Stomach (tissue), 9 donors: ENCODE measurements around the gene DNAH17. TPM values are rescaled to one million over a fixed set of nuclear protein-coding genes. Genes with fewer than 3 reads are reported as not detected.

Experiments used
- DNase-seq, 2 donors: peaks; one replicate each; pipeline versions ENCODE4 v3.0.0 to v3.0.0-alpha.2; 2013 to 2019
- H3K27ac ChIP-seq, 5 donors: fragments of 200-600 bp in 4 of 5; sonication (generic) in 4 of 5; one replicate each; pipeline ENCODE4 v1.5.1; 2013 to 2019; ENCODE audit warnings: mild to moderate bottlenecking in 1 of 5, moderate library complexity in 1 of 5
- H3K27me3 ChIP-seq, 3 donors: fragments of 200-600 bp; sonication (generic); one replicate each; pipeline ENCODE4 v1.5.1; 2017 to 2019; ENCODE audit warnings: mixed run types in 1 of 3
- H3K36me3 ChIP-seq, 4 donors: fragments of 200-600 bp; sonication (generic); 1 replicate in 3 of 4; 2 replicates in 1 of 4; pipeline ENCODE4 v1.5.1; 2016 to 2019
- H3K4me1 ChIP-seq, 4 donors: fragments of 200-600 bp; sonication (generic); one replicate each; pipeline ENCODE4 v1.5.1; 2016 to 2019
- H3K4me3 ChIP-seq, 4 donors: fragments of 200-600 bp; sonication (generic) in 3 of 4; one replicate each; pipeline ENCODE4 v1.5.1; 2016 to 2019; ENCODE audit warnings: mild to moderate bottlenecking in 1 of 4
- H3K9me3 ChIP-seq, 4 donors: fragments of 200-600 bp; sonication (generic); one replicate each; pipeline ENCODE4 v1.5.1; 2016 to 2019
- EP300 ChIP-seq: sonication (generic); formaldehyde crosslinking; IDR thresholded peaks from one replicate; pipeline ENCODE4 v1.6.1; 2017; ENCODE audit warnings: antibody characterized with exemption
- POLR2A ChIP-seq, 4 donors: fragments of 450-650 bp; IDR thresholded peaks; one replicate each; pipeline ENCODE4 v1.6.1; 2016; ENCODE audit warnings: antibody characterized with exemption in 4 of 4, control low read depth in 2 of 4, mild to moderate bottlenecking in 1 of 4, moderate library complexity in 1 of 4
- POLR2AphosphoS5 ChIP-seq, 3 donors: sonication (generic); formaldehyde crosslinking; IDR thresholded peaks; one replicate each; pipeline ENCODE4 v1.6.1; 2016; ENCODE audit warnings: antibody characterized with exemption in 3 of 3
- WGBS, 5 donors: extraction: QIAGEN DNeasy Blood & Tissue Kit in 3 of 5; methylation state at CpG; one replicate each; pipeline versions ENCODE4 v1.1.5 to v1.1.7; 2013 to 2018; 5-methylcytosine and 5-hydroxymethylcytosine counted together
- intact Hi-C: fragments of 100-400 bp; cut with DNase I; formaldehyde crosslinking; loops from one replicate; pipeline ENCODE4 v1.15.1; 2023; ENCODE audit warnings: low total_unique reads
- polyA plus RNA-seq, 3 donors: library from polyadenylated mRNA; stranded (reverse); fragments of 200-250 nt; gene quantifications; one replicate each; pipeline ENCODE4 v1.2.3, GENCODE V29; 2013
- total RNA-seq, 5 donors: library from RNA; depleted of rRNA; stranded (reverse); fragments of >200 nt; gene quantifications; one replicate each; pipeline versions ENCODE4 v1.1.0 to v1.2.3, GENCODE V29; 2014 to 2016
- TF ChIP-seq, protein P1 (sequence below), 7 experiments: fragments of 450-650 bp in 4 of 7; fragments of 200-600 bp in 3 of 7; sonication (generic) in 3 of 7; IDR thresholded peaks; one replicate each; pipeline ENCODE4 v1.5.1; 2016 to 2019; ENCODE audit warnings: antibody characterized with exemption in 7 of 7, control low read depth in 2 of 7, mild to moderate bottlenecking in 1 of 7
- donor health status: healthy with polysubstance abuse.
- donor health status: Bipolar disorder and iron deficiency.
- donor health status: healthy.

DNAH17 gene
- total and polyA plus RNA-seq, 8 donors = 0.03 to 2.4 (median 0.45) TPM; not detected in 5

DNA sequence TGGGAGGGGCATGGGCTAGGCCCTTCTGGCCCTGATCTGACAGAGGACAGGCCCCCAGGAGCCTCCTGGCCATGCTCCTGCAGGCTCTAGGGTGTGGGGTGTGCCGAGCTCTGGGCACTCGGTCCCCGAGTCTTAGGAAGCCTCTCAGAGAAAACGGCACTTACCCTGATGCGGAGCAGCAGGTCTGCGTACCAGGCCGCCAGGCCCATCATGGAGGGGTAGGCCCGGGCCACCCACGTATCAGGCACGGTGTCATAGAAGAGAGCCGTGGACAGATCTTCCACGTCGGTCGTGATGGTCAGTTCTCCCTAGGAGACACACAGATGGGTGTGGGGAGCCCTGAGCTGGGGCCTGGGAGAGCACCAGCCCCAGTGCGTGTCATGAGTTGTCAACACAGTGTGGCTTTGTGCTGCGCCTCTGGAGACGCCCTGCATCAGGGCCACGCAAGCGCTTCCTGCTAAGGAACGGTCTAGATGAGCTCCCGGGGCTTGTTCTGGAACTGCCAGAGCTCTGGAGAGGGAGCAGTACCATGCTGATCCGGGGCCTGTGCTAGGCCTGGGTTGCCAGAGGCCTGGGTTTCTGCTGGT is 150.8 kb downstream of the DNAH17 start:
- H3K27me3 ChIP-seq = no peaks in the 10 kb centered on the region
- peaks cover 38 to 90% (median 82%) of the 10 kb centered on the region in 4 donors for H3K36me3 ChIP-seq
- no peak for TF ChIP-seq EP300
- TF ChIP-seq, protein P1, sequence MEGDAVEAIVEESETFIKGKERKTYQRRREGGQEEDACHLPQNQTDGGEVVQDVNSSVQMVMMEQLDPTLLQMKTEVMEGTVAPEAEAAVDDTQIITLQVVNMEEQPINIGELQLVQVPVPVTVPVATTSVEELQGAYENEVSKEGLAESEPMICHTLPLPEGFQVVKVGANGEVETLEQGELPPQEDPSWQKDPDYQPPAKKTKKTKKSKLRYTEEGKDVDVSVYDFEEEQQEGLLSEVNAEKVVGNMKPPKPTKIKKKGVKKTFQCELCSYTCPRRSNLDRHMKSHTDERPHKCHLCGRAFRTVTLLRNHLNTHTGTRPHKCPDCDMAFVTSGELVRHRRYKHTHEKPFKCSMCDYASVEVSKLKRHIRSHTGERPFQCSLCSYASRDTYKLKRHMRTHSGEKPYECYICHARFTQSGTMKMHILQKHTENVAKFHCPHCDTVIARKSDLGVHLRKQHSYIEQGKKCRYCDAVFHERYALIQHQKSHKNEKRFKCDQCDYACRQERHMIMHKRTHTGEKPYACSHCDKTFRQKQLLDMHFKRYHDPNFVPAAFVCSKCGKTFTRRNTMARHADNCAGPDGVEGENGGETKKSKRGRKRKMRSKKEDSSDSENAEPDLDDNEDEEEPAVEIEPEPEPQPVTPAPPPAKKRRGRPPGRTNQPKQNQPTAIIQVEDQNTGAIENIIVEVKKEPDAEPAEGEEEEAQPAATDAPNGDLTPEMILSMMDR (IDR thresholded peaks at IDR 0.05) = no peak
- TF ChIP-seq POLR2AphosphoS5 (IDR thresholded peaks at IDR 0.05) = no peak
- no peak for TF ChIP-seq POLR2A (IDR thresholded peaks at IDR 0.05)
- no peaks in the 10 kb centered on the region for H3K9me3 ChIP-seq
- intact Hi-C loops = loop anchor here (10.0 kb wide), 1 partner anchor 52 kb away; the partner anchor contains the start of gene PGS1
- no peak for DNase-seq
- H3K4me1 ChIP-seq = peaks cover 0 to 20% (median 6%) of the 10 kb centered on the region in 4 donors
- no peak overlapping the region for H3K4me3 ChIP-seq
- WGBS, 5 donors = 92 to 96% (median 94%) methylated on average over 12 to 22 of the region's 22 CpGs; no CpG with 5 or more reads in 1 of the 5 donors
- no peak overlapping the region for H3K27ac ChIP-seq

DNA sequence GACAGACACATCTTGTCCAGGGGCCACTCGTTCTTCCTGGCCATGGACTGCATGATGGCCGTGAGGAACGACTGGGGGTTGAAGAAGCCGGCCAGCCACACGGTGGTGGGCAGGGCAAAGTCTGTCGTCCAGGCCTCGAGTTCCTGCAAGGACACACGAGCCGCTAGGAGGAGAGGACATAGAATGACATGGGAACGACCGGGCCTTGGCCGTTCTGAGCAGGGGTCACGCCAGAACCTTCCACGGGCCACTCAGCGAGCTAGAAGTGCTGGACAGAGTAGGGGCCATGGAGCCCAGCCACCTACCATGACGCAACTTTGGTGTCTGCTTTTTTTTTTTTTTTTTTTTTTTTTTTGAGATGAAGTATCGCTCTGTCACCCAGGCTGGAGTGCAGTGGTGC is 151.8 kb downstream of the DNAH17 start:
- WGBS, 5 donors = 85 to 91% (median 88%) methylated on average over 17 of the region's 17 CpGs
- Histone ChIP-seq H3K36me3 (peaks cover 38 to 98% (median 91%) of the 10 kb centered on the region in 4 donors), H3K4me1 (peaks cover 0 to 27% (median 6%) of the 10 kb centered on the region in 4 donors), H3K27ac (no peak overlapping the region), H3K9me3 (no peaks in the 10 kb centered on the region), H3K4me3 (no peak overlapping the region), H3K27me3 (no peaks in the 10 kb centered on the region)
- TF ChIP-seq POLR2A (IDR thresholded peaks at IDR 0.05) (no peak), POLR2AphosphoS5 (IDR thresholded peaks at IDR 0.05) (no peak), EP300 (no peak)
- TF ChIP-seq, protein P1 (IDR thresholded peaks at IDR 0.05) = no peak
- peak in 1 of 2 donors; percentile 3 for DNase-seq
- intact Hi-C loops = loop anchor here (10.0 kb wide), 1 partner anchor 51 kb away; the partner anchor contains the start of gene PGS1

DNA sequence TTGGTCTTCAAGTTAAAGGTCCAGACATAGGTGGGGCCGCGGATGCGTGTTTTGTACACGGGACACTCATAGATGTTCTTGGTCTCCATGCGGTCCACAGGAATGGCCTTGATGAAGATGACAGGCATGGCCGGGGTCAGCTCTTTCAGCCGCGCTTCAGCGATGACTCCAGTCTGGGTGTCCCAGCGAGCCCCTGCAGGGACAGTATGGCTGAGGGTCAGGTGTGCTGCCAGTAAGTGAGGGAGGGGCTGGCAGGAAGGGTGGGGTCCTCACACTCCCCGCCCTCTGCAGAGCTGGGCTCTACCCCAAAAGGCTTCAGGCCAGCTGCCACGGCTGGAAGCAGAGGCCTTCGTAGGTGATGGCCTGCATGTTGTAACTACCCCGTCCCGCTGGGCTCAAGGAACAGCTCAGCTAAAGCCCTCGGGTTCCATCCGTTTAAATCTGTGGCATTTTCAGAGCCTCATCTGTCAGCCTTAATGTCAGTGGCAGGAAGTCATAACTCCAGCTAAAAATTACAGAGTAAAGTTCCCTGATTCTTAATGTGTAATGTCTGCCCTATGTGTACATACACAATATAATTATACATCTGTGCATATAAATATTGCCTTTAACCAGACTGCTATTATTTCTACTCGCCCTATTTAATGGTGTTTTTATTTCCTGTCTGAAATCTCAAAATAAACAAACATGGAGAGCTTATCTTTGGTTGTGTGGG is 153.1 kb downstream of the DNAH17 start:
- Histone ChIP-seq H3K36me3 (peaks cover 48 to 98% (median 93%) of the 10 kb centered on the region in 4 donors), H3K27ac (no peak overlapping the region), H3K4me3 (no peak overlapping the region), H3K27me3 (no peaks in the 10 kb centered on the region), H3K9me3 (no peaks in the 10 kb centered on the region), H3K4me1 (peaks cover 0 to 41% (median 5%) of the 10 kb centered on the region in 4 donors)
- intact Hi-C loops = loop anchor here (5.0 to 10.0 kb wide), 2 partner anchors 49 to 137 kb away; partner anchors contain the start of gene PGS1
- TF ChIP-seq, protein P1 (IDR thresholded peaks at IDR 0.05) = no peak
- TF ChIP-seq POLR2AphosphoS5 (IDR thresholded peaks at IDR 0.05) (no peak), EP300 (no peak), POLR2A (IDR thresholded peaks at IDR 0.05) (no peak)
- DNase-seq = peak in 1 of 2 donors; percentile 7
- WGBS, 5 donors = 76 to 81% (median 79%) methylated on average over 18 of the region's 18 CpGs

DNA sequence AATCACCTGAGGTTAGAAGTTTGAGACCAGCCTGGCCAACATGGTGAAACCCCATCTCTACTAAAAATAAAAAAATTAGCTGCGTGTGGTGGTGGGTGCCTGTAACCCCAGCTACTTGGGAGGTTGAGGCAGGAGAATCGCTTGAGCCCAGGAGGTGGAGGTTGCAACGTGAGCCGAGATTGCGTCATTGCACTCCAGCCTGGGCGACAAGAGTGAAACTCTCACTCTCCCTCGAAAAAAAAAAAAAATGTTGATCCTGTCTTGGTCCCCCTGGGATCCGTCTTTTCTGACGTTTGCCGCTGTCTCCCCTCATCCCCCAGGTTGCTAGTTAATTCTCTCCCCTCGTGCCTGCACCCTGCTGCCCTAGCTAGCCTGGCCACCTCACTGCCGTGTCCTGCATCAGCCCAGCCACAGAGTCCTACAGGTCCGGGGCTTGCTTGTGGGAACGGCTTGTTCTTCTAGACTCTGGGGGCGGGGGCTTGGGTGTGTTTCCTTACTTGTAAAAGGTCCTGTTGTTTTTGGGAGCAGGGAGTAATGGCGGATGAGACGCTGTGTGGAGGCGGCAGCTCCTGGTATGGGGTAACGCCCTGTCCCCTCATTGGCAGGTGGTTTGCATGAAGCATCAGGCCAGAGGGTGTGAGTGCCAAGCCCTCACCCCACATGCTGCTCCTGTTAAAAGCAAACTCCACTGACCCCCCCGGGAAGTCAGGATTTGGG is 154.2 kb downstream of the DNAH17 start:
- Histone ChIP-seq H3K4me3 (no peak overlapping the region), H3K9me3 (no peaks in the 10 kb centered on the region), H3K4me1 (peaks cover 0 to 36% (median 0%) of the 10 kb centered on the region in 4 donors), H3K36me3 (peaks cover 48 to 91% (median 84%) of the 10 kb centered on the region in 4 donors), H3K27me3 (no peaks in the 10 kb centered on the region), H3K27ac (no peak overlapping the region)
- DNase-seq = peak in 1 of 2 donors; percentile 2
- TF ChIP-seq POLR2AphosphoS5 (IDR thresholded peaks at IDR 0.05) (no peak), POLR2A (IDR thresholded peaks at IDR 0.05) (no peak), EP300 (no peak)
- TF ChIP-seq, protein P1 (IDR thresholded peaks at IDR 0.05) = no peak
- intact Hi-C loops = loop anchor here (5.0 to 10.0 kb wide), 2 partner anchors 48 to 136 kb away; partner anchors contain the start of gene PGS1
- 85 to 91% (median 88%) methylated on average over 20 of the region's 20 CpGs for WGBS, 5 donors
